ENCODE measurements around the gene SORBS2.

DNA sequence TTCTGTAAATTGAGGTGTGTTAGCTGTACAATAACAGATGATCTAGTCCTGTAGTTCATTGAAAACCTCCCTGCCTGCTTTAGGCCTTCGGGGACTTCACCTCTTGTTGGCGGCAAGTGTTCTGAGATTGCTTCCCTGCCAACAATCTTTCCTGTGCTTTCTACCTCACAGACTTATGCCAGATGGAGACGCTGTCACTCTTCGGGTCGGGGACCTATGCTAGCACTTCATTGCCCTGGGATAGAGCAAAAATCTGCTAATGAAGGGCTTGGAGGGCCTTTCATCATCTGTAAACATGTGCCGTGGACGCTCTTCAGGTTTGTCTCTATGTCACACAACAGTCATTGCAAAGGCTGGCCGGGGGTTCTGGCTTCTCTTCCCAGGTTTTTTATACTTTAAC is 272.0 kb downstream of the SORBS2 start:
- TF ChIP-seq, protein P1, sequence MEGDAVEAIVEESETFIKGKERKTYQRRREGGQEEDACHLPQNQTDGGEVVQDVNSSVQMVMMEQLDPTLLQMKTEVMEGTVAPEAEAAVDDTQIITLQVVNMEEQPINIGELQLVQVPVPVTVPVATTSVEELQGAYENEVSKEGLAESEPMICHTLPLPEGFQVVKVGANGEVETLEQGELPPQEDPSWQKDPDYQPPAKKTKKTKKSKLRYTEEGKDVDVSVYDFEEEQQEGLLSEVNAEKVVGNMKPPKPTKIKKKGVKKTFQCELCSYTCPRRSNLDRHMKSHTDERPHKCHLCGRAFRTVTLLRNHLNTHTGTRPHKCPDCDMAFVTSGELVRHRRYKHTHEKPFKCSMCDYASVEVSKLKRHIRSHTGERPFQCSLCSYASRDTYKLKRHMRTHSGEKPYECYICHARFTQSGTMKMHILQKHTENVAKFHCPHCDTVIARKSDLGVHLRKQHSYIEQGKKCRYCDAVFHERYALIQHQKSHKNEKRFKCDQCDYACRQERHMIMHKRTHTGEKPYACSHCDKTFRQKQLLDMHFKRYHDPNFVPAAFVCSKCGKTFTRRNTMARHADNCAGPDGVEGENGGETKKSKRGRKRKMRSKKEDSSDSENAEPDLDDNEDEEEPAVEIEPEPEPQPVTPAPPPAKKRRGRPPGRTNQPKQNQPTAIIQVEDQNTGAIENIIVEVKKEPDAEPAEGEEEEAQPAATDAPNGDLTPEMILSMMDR (IDR thresholded peaks at IDR 0.05), result no peak
- TF ChIP-seq POLR2AphosphoS5 (IDR thresholded peaks at IDR 0.05) (no peak), EP300 (IDR thresholded peaks at IDR 0.05) (no peak), POLR2A (IDR thresholded peaks at IDR 0.05) (no peak)

Measured in suprapubic skin (tissue), 4 donors.